Right lobe of liver (tissue), 6 donors: ENCODE results near the gene CYBA. TPM values are rescaled to one million over a fixed set of nuclear protein-coding genes. Genes with fewer than 3 reads are reported as not detected.

Source experiments
- ATAC-seq, 4 donors: fragments of 200-7000 bp; cut with Tn5 transposase; one replicate each; pipeline ENCODE4 v1.9.1; 2020; ENCODE audit warnings: mild to moderate bottlenecking in 4 of 4, moderate library complexity in 4 of 4
- DNase-seq, 3 donors: peaks; one replicate each; pipeline ENCODE4 v3.0.0-alpha.2; 2020
- H3K27ac ChIP-seq, 3 donors: fragments of 200-600 bp; one replicate each; pipeline ENCODE4 v1.8.0; 2022
- H3K27me3 ChIP-seq, 2 donors: fragments of 200-600 bp; one replicate each; pipeline ENCODE4 v1.8.0; 2022
- H3K36me3 ChIP-seq, 4 donors: fragments of 200-600 bp; sonication (generic) in 1 of 4; one replicate each; pipeline versions ENCODE4 v1.5.1 to v1.8.0; 2017 to 2022; ENCODE audit warnings: control low read depth in 1 of 4
- H3K4me1 ChIP-seq, 4 donors: fragments of 200-600 bp; sonication (generic) in 1 of 4; one replicate each; pipeline versions ENCODE4 v1.5.1 to v1.8.0; 2017 to 2022; ENCODE audit warnings: control low read depth in 1 of 4
- H3K4me3 ChIP-seq, 3 donors: fragments of 200-600 bp; one replicate each; pipeline ENCODE4 v1.8.0; 2022
- H3K9me3 ChIP-seq, 4 donors: fragments of 200-600 bp; sonication (generic) in 1 of 4; one replicate each; pipeline versions ENCODE4 v1.5.1 to v1.8.0; 2017 to 2022; ENCODE audit warnings: control low read depth in 1 of 4
- CTCF ChIP-seq, 4 donors: fragments of 200-600 bp in 3 of 4; fragments of 450-650 bp in 1 of 4; IDR thresholded peaks; one replicate each; pipeline versions ENCODE4 v1.5.1 to v1.8.0; 2016 to 2022; ENCODE audit warnings: antibody characterized with exemption in 4 of 4, mild to moderate bottlenecking in 2 of 4
- POLR2A ChIP-seq: fragments of 450-650 bp; IDR thresholded peaks from one replicate; pipeline ENCODE4 v1.6.1; 2017; ENCODE audit warnings: antibody characterized with exemption, mild to moderate bottlenecking
- WGBS: methylation state at CpG from one replicate; pipeline ENCODE4 v1.1.6; 2018; ENCODE audit warnings: low coverage, low lambda C conversion rate; ENCODE audit not compliant: insufficient coverage; ENCODE audit errors: missing lambda C conversion rate; 5-methylcytosine and 5-hydroxymethylcytosine counted together
- intact Hi-C, 2 donors: fragments of 100-400 bp; cut with DNase I; formaldehyde crosslinking; loops; one replicate each; pipeline versions ENCODE4 v1.11.2 to v1.14.1; 2022
- total RNA-seq, 6 experiments: library from RNA; depleted of rRNA in 2 of 6; stranded (reverse); fragments of >200 nt in 2 of 6; fragmentation: NEBNext Ultra II Directional in 3 of 6; extraction: Animal tissue kit (Norgen Biotek cat#: 25700) in 3 of 6; gene quantifications; one replicate each; pipeline versions ENCODE4 v1.1.0 to v1.2.4, GENCODE V29; 2016 to 2023
- donor health status: DM: no; HTN: yes; CAD: no.
- donor health status: DM: no; HTN: no; CAD: no.
- donor health status: DM: no; HTN: no; CAD: no.
- donor health status: DM: no; HTN: yes; CAD: no.
- donor health status: DM: no; HTN: yes; CAD: no.

The CYBA gene
- total RNA-seq, 6 experiments from 2014 or later = 22.8 to 70.0 (median 41.3) TPM

GRCh38 chr16:88665570-88665969, 14.7 kb upstream of the CYBA start:
- no peak for ATAC-seq
- TF ChIP-seq CTCF (IDR thresholded peaks at IDR 0.05) (no peak), POLR2A (no peak)
- Histone ChIP-seq H3K4me1 (peaks cover 0 to 26% (median 8%) of the 10 kb centered on the region in 4 donors), H3K36me3 (no peaks in the 10 kb centered on the region), H3K27ac (peak overlapping the region in 2 of 3 donors; percentile 66 to 89), H3K27me3 (no peaks in the 10 kb centered on the region), H3K9me3 (no peaks in the 10 kb centered on the region), H3K4me3 (no peak overlapping the region)
- intact Hi-C loops = no loop called here
- no peak for DNase-seq
- 65% methylated on average over 2 of the region's 3 CpGs for WGBS

GRCh38 chr16:88665148-88665547, 14.3 kb upstream of the CYBA start:
- ATAC-seq = peak; percentile 48 to 66 (median 61)
- intact Hi-C loops = no loop called here
- Histone ChIP-seq H3K4me3 (no peak overlapping the region), H3K9me3 (no peaks in the 10 kb centered on the region), H3K27ac (peak overlapping the region in 2 of 3 donors; percentile 66 to 89), H3K36me3 (no peaks in the 10 kb centered on the region), H3K27me3 (no peaks in the 10 kb centered on the region), H3K4me1 (peaks cover 0 to 26% (median 8%) of the 10 kb centered on the region in 4 donors)
- DNase-seq = peak in 2 of 3 donors; percentile 65 to 82
- no peak for TF ChIP-seq CTCF (IDR thresholded peaks at IDR 0.05)
- no peak for TF ChIP-seq POLR2A
- WGBS = 44% methylated on average over 2 of the region's 4 CpGs

- intact Hi-C loops = no loop called here
- peak within 1 kb of the TSS; percentile 94 to 97 (median 94) for H3K4me3 ChIP-seq
- H3K9me3 ChIP-seq = no peaks in the 10 kb centered on the region
- H3K36me3 ChIP-seq = peaks cover 0 to 3% (median 0%) of the 10 kb centered on the region in 4 donors
- H3K27ac ChIP-seq = peak within 1 kb of the TSS; percentile 86 to 89 (median 88)
- TF ChIP-seq POLR2A (peak; percentile 90), CTCF (IDR thresholded peaks at IDR 0.05) (peak in 1 of 4 donors; percentile 11)
- H3K4me1 ChIP-seq = peaks cover 0 to 26% (median 8%) of the 10 kb centered on the region in 4 donors
- WGBS = under 1% methylated on average over 35 of the region's 88 CpGs
- DNase-seq (peak; percentile 98 to 99 (median 98)), ATAC-seq (peak; percentile 89 to 96 (median 94))
- no peaks in the 10 kb centered on the region for H3K27me3 ChIP-seq
Observed at GRCh38 chr16:88662843-88663606, 12.2 kb upstream of the CYBA start, which contains the start of gene MVD. MVD (minus strand) TSS chr16:88663091; CDS start chr16:88663080, 11 bp downstream.

- intact Hi-C loops = no loop called here
- TF ChIP-seq CTCF (IDR thresholded peaks at IDR 0.05) (no peak), POLR2A (no peak)
- DNase-seq = peak in 1 of 3 donors; percentile 57
- peaks cover 0 to 6% (median 0%) of the 10 kb centered on the region in 4 donors for H3K36me3 ChIP-seq
- peak overlapping the region; percentile 86 to 89 (median 88) for H3K27ac ChIP-seq
- WGBS = under 1% methylated on average over 31 of the region's 49 CpGs
- peak overlapping the region; percentile 94 to 97 (median 94) for H3K4me3 ChIP-seq
- H3K9me3 ChIP-seq = no peaks in the 10 kb centered on the region
- peaks cover 0 to 26% (median 8%) of the 10 kb centered on the region in 4 donors for H3K4me1 ChIP-seq
- no peak for ATAC-seq
- H3K27me3 ChIP-seq = no peaks in the 10 kb centered on the region
Observed at GRCh38 chr16:88662222-88662842, 11.5 kb upstream of the CYBA start.
